H1 (cell line): ENCODE results near the gene MYO5A. TPM values are rescaled to one million over a fixed set of nuclear protein-coding genes. Genes with fewer than 3 reads are reported as not detected.
"Not testable (repeated sequence)": the region's sequence is repeated elsewhere in the genome, so short reads cannot be mapped to it uniquely, and the experiment has no call there.

Source experiments
- CTCF ChIA-PET: fragments of 300-600 bp; sonication (Branson Sonifier 250); formaldehyde crosslinking; loops from one replicate; lab custom pipeline; 2021; ENCODE audit not compliant: partially characterized antibody; lab: Charles Lee
- POLR2A ChIA-PET: fragments of 300-600 bp; sonication (Branson Sonifier 250); formaldehyde crosslinking; loops from one replicate; lab custom pipeline; 2021; ENCODE audit warnings: inconsistent platforms; ENCODE audit not compliant: partially characterized antibody; lab: Charles Lee
- DNase-seq, 2 experiments: peaks; one replicate each; pipeline versions ENCODE4 v3.0.0 to v3.0.0-alpha.2; 2010 to 2022; ENCODE audit warnings: low spot score in 2 of 2, low read depth in 1 of 2, mixed read lengths in 1 of 2
- FAIRE-seq: peaks from 2 replicates; lab custom pipeline; 2011; peaks lifted over from hg19 to GRCh38; lab: Jason Lieb, UNC
- H2AFZ ChIP-seq: 2 replicates; pipeline ENCODE4 v1.8.1; 2012; ENCODE audit warnings: low read length, inconsistent platforms
- H2AK5ac ChIP-seq: 2 replicates; pipeline ENCODE4 v1.6.1; 2013; ENCODE audit warnings: low read depth, low read length
- H2BK120ac ChIP-seq: replicated peaks from 2 replicates; pipeline ENCODE3; 2013; ENCODE audit warnings: low read depth, low read length, inconsistent platforms
- H2BK12ac ChIP-seq: 2 replicates; pipeline ENCODE4 v1.6.1; 2013; ENCODE audit warnings: low read depth, low read length
- H2BK15ac ChIP-seq: 2 replicates; pipeline ENCODE4 v1.6.1; 2013; ENCODE audit warnings: low read length
- H2BK20ac ChIP-seq: 2 replicates; pipeline ENCODE4 v1.6.1; 2013; ENCODE audit warnings: low read length
- H2BK5ac ChIP-seq: 2 replicates; pipeline ENCODE4 v1.6.1; 2013; ENCODE audit warnings: low read depth, low read length
- H3K14ac ChIP-seq: 2 replicates; pipeline ENCODE4 v1.6.1; 2013; ENCODE audit warnings: inconsistent platforms; ENCODE audit not compliant: insufficient read length
- H3K18ac ChIP-seq: 2 replicates; pipeline ENCODE4 v1.6.1; 2013; ENCODE audit warnings: low read length; ENCODE audit errors: extremely low read depth
- H3K23ac ChIP-seq: 2 replicates; pipeline ENCODE4 v1.6.1; 2013; ENCODE audit warnings: inconsistent platforms; ENCODE audit not compliant: insufficient read length
- H3K23me2 ChIP-seq: 2 replicates; pipeline ENCODE4 v1.6.1; 2013; ENCODE audit warnings: low read depth, low read length
- H3K27ac ChIP-seq: 2 replicates; pipeline ENCODE4 v1.6.1; 2011; ENCODE audit warnings: low read depth, low read length, inconsistent platforms
- H3K27me3 ChIP-seq, 4 experiments: replicated peaks in 1 of 4; 1 replicate in 1 of 4; 2 replicates in 3 of 4; pipeline versions ENCODE4 v1.6.1 to v1.8.1; 2011 to 2013; ENCODE audit warnings: low read length in 3 of 4, mild to moderate bottlenecking in 3 of 4, inconsistent platforms in 2 of 4, mixed read lengths in 2 of 4, moderate library complexity in 1 of 4; ENCODE audit not compliant: control insufficient read depth in 3 of 4, insufficient read depth in 3 of 4; ENCODE audit errors: extremely low read depth in 1 of 4
- H3K36me3 ChIP-seq, 4 experiments: 2 replicates each; pipeline versions ENCODE4 v1.6.1 to v1.8.1; 2011 to 2013; ENCODE audit warnings: mild to moderate bottlenecking in 4 of 4, low read length in 3 of 4, moderate library complexity in 2 of 4, control low read depth in 1 of 4, inconsistent platforms in 1 of 4; ENCODE audit not compliant: insufficient read depth in 4 of 4, control insufficient read depth in 2 of 4
- H3K4ac ChIP-seq: replicated peaks from 2 replicates; pipeline ENCODE3; 2013; ENCODE audit warnings: low read length, low read depth, mixed read lengths, inconsistent platforms; ENCODE audit not compliant: insufficient read length
- H3K4me1 ChIP-seq, 4 experiments: replicated peaks in 1 of 4; 1 replicate in 1 of 4; 2 replicates in 3 of 4; pipeline versions ENCODE4 v1.6.1 to v1.8.1; 2011 to 2013; ENCODE audit warnings: low read length in 3 of 4, inconsistent platforms in 2 of 4, mixed read lengths in 1 of 4; ENCODE audit not compliant: insufficient read depth in 4 of 4, control insufficient read depth in 3 of 4
- H3K4me2 ChIP-seq, 2 experiments: 2 replicates each; pipeline versions ENCODE4 v1.6.1 to v1.8.1; 2011 to 2013; ENCODE audit warnings: low read depth in 2 of 2, low read length in 2 of 2, control low read depth in 1 of 2, inconsistent platforms in 1 of 2, mild to moderate bottlenecking in 1 of 2; ENCODE audit not compliant: insufficient read depth in 1 of 2
- H3K4me3 ChIP-seq, 4 experiments: fragments of 200-600, 300-600 bp in 1 of 4; sonication (generic), shearing (Covaris generic), sonication (Bioruptor Twin) in 1 of 4; 2 replicates each; pipeline versions ENCODE4 v1.5.1 to v1.8.1; 2011 to 2016; ENCODE audit warnings: low read length in 4 of 4, low read depth in 3 of 4, control low read depth in 2 of 4, inconsistent platforms in 2 of 4, mild to moderate bottlenecking in 2 of 4, mixed read lengths in 1 of 4, moderate library complexity in 1 of 4; ENCODE audit not compliant: insufficient read depth in 2 of 4; ENCODE audit errors: extremely low read depth in 1 of 4
- H3K56ac ChIP-seq: replicated peaks from 2 replicates; pipeline ENCODE3; 2013; ENCODE audit warnings: low read depth, mild to moderate bottlenecking, mixed read lengths, low read length, inconsistent platforms; ENCODE audit not compliant: insufficient read length
- H3K79me1 ChIP-seq: 2 replicates; pipeline ENCODE4 v1.6.1; 2013; ENCODE audit warnings: low read depth, low read length, control low read depth
- H3K79me2 ChIP-seq, 2 experiments: 2 replicates each; pipeline versions ENCODE4 v1.6.1 to v1.8.1; 2012 to 2013; ENCODE audit warnings: low read length in 2 of 2, mild to moderate bottlenecking in 2 of 2, inconsistent platforms in 1 of 2; ENCODE audit not compliant: insufficient read depth in 2 of 2, control insufficient read depth in 1 of 2
- H3K9ac ChIP-seq, 4 experiments: replicated peaks in 1 of 4; 1 replicate in 1 of 4; 2 replicates in 3 of 4; pipeline versions ENCODE4 v1.6.1 to v1.8.1; 2011 to 2013; ENCODE audit warnings: low read depth in 3 of 4, low read length in 3 of 4, control low read depth in 2 of 4, mild to moderate bottlenecking in 2 of 4, moderate library complexity in 2 of 4, inconsistent platforms in 1 of 4; ENCODE audit errors: extremely low read depth in 1 of 4
- H3K9me3 ChIP-seq, 2 experiments: 2 replicates each; pipeline versions ENCODE4 v1.6.1 to v1.8.1; 2012 to 2013; ENCODE audit warnings: mild to moderate bottlenecking in 2 of 2, moderate library complexity in 2 of 2, control low read depth in 1 of 2, inconsistent platforms in 1 of 2, low read depth in 1 of 2, low read length in 1 of 2, mixed read lengths in 1 of 2; ENCODE audit not compliant: insufficient read depth in 2 of 2
- H4K20me1 ChIP-seq, 2 experiments: replicated peaks in 1 of 2; 2 replicates each; pipeline versions ENCODE3 to v1.8.1; 2011 to 2013; ENCODE audit warnings: inconsistent platforms in 2 of 2, low read length in 2 of 2, mild to moderate bottlenecking in 1 of 2; ENCODE audit not compliant: insufficient read depth in 2 of 2, control insufficient read depth in 1 of 2
- H4K5ac ChIP-seq: 2 replicates; pipeline ENCODE4 v1.6.1; 2013; ENCODE audit warnings: low read length, low read depth, mixed read lengths, inconsistent platforms; ENCODE audit not compliant: insufficient read length
- H4K8ac ChIP-seq: 2 replicates; pipeline ENCODE4 v1.8.0; 2013; ENCODE audit warnings: mild to moderate bottlenecking, moderate library complexity, low read length, inconsistent platforms; ENCODE audit not compliant: insufficient read depth; ENCODE audit errors: extremely low read depth
- H4K91ac ChIP-seq: replicated peaks from 2 replicates; pipeline ENCODE3; 2013; ENCODE audit warnings: low read length, mixed read lengths, inconsistent platforms; ENCODE audit not compliant: insufficient read length
- MAFK ChIP-seq: IDR thresholded peaks from 2 replicates; pipeline ENCODE4 v1.6.1; 2012; ENCODE audit warnings: low read depth, mild to moderate bottlenecking, improper control_type of control experiment, low read length
- WGBS, 2 experiments: shearing (Covaris generic) in 1 of 2; methylation state at CpG; one replicate each; pipeline versions ENCODE4 v1.1.6 to v1.1.7; 2013 to 2015; ENCODE audit warnings: low lambda C conversion rate in 2 of 2, mixed read lengths in 2 of 2, inconsistent platforms in 1 of 2, low coverage in 1 of 2, missing lambda C conversion rate in 1 of 2; ENCODE audit not compliant: insufficient replicate concordance in 2 of 2, insufficient coverage in 1 of 2, insufficient read length in 1 of 2; ENCODE audit errors: extremely low coverage in 1 of 2, missing lambda C conversion rate in 1 of 2; 5-methylcytosine and 5-hydroxymethylcytosine counted together
- polyA plus RNA-seq, 7 experiments: library from polyadenylated mRNA; depleted of rRNA in 3 of 7; stranded (reverse) in 5 of 7; unstranded in 2 of 7; fragments of >200 nt in 5 of 7; fragments of 200-250 nt in 2 of 7; gene quantifications; 1 replicate in 5 of 7; 2 replicates in 1 of 7; 4 replicates in 1 of 7; pipeline versions ENCODE4 v1.2.1 to v1.2.3, GENCODE V29; 2011 to 2013; ENCODE audit warnings: missing spikeins in 2 of 7, mixed read lengths in 2 of 7
- total RNA-seq: library from RNA; stranded (reverse); fragmentation: NEBNext Ultra II Directional; extraction: Animal tissue kit (Norgen Biotek cat#: 25700); gene quantifications from 2 replicates; pipeline ENCODE4 v1.2.1, GENCODE V29; 2021

Gene MYO5A
- total and polyA plus RNA-seq, 2 of the 8 experiments (the other 6 are each of a cell fraction or from before 2014, with no cell fraction given), result 11.4 to 24.7 TPM

DNA sequence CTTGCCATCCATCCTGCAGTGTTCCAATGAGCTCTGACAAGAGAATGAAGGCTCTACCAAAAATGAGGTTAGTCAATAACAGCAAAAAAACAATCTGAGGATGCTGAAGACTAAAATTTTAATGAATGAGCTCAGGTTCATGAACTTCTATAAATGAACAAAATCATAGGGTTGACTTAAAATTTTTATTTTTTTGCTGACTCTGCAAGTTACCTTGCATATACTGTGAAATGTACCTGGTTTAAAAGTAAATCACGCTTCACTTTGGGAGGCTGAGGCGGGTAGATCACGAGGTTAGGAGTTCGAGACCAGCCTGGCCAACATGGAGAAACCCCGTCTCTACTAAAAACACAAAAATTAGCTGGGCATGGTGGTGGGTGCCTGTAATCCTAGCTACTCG lies 85.5 kb downstream of the MYO5A start:
- H2AFZ ChIP-seq, H3K4ac ChIP-seq, H3K4me1 ChIP-seq, POLR2A ChIA-PET, H2BK20ac ChIP-seq, H2BK120ac ChIP-seq, H3K36me3 ChIP-seq, H4K91ac ChIP-seq, H3K14ac ChIP-seq, FAIRE-seq, H3K27me3 ChIP-seq, H4K8ac ChIP-seq, H4K5ac ChIP-seq, H2BK15ac ChIP-seq, H3K23ac ChIP-seq, H3K9ac ChIP-seq, H3K23me2 ChIP-seq, H2AK5ac ChIP-seq, H2BK5ac ChIP-seq, H3K79me2 ChIP-seq, H3K56ac ChIP-seq, H3K18ac ChIP-seq, DNase-seq, H3K79me1 ChIP-seq, H3K27ac ChIP-seq, H3K4me2 ChIP-seq, H3K4me3 ChIP-seq, H4K20me1 ChIP-seq, H2BK12ac ChIP-seq: not testable (repeated sequence)
- CTCF ChIA-PET, result interaction anchor here (0.5 to 1.2 kb wide), 2 partner anchors 20 to 183 kb away, joined by 3 to 4 read pairs; no protein-coding TSS in a partner anchor
- 86% methylated on average over 6 of the region's 6 CpGs; no CpG with 5 or more reads in 1 of the 2 experiments for WGBS, 2 experiments
- H3K9me3 ChIP-seq, result peaks cover 16 to 17% of the 10 kb centered on the region in 2 experiments
- TF ChIP-seq MAFK, result peak; percentile 94
